NCI-H1048 (cell line): ENCODE data around the gene MAP4K4.

ENCODE experiments used
- DNase-seq: peaks from one replicate; lab custom pipeline; 2025; lab: John Stamatoyannopoulos, UW

Gene MAP4K4

GRCh38 chr2:101697124-101698013 lies at the start of gene MAP4K4:
Gene MAP4K4 (plus strand): TSS chr2:101697707. CDS start chr2:101698081, 374 bp downstream.
- DNase-seq: no peak

GRCh38 chr2:101653469-101653868 lies 44.0 kb upstream of the MAP4K4 start:
- DNase-seq: no peak

- DNase-seq: no peak
Measured at GRCh38 chr2:101655702-101656422, 41.6 kb upstream of the MAP4K4 start.

- no peak for DNase-seq
Measured at GRCh38 chr2:101657787-101658186, 39.7 kb upstream of the MAP4K4 start.

GRCh38 chr2:101658387-101658786 lies 39.1 kb upstream of the MAP4K4 start:
- DNase-seq: no peak

GRCh38 chr2:101665312-101665711 lies 32.2 kb upstream of the MAP4K4 start:
- DNase-seq: no peak

- no peak for DNase-seq
Measured at GRCh38 chr2:101667823-101668222, 29.7 kb upstream of the MAP4K4 start.

GRCh38 chr2:101672047-101672446 lies 25.5 kb upstream of the MAP4K4 start:
- no peak for DNase-seq

- no peak for DNase-seq
Measured at GRCh38 chr2:101673920-101674319, 23.6 kb upstream of the MAP4K4 start.

- no peak for DNase-seq
Measured at GRCh38 chr2:101675512-101675911, 22.0 kb upstream of the MAP4K4 start.

GRCh38 chr2:101676674-101677073 lies 20.8 kb upstream of the MAP4K4 start:
- DNase-seq: no peak

- no peak for DNase-seq
Measured at GRCh38 chr2:101677658-101678057, 19.8 kb upstream of the MAP4K4 start.

GRCh38 chr2:101678379-101678778 lies 19.1 kb upstream of the MAP4K4 start:
- DNase-seq: no peak

GRCh38 chr2:101679037-101679726 lies 18.3 kb upstream of the MAP4K4 start:
- DNase-seq: no peak

- no peak for DNase-seq
Measured at GRCh38 chr2:101679801-101680487, 17.6 kb upstream of the MAP4K4 start.

GRCh38 chr2:101682311-101682710 lies 15.2 kb upstream of the MAP4K4 start:
- DNase-seq: no peak

GRCh38 chr2:101684313-101684712 lies 13.2 kb upstream of the MAP4K4 start:
- no peak for DNase-seq

GRCh38 chr2:101688261-101688660 lies 9.2 kb upstream of the MAP4K4 start:
- no peak for DNase-seq

GRCh38 chr2:101689114-101689825 lies 8.2 kb upstream of the MAP4K4 start:
- no peak for DNase-seq

GRCh38 chr2:101690547-101691152 lies 6.9 kb upstream of the MAP4K4 start:
- DNase-seq: no peak

GRCh38 chr2:101692041-101692440 lies 5.5 kb upstream of the MAP4K4 start:
- no peak for DNase-seq
